ENCODE data around the gene SH3TC2. TPM values are rescaled to one million over a fixed set of nuclear protein-coding genes. Genes with fewer than 3 reads are reported as not detected.

Gene SH3TC2
- total RNA-seq, 3 donors from 2014 or later: 0.48 to 9.4 (median 2.3) TPM

GRCh38 chr5:149072376-149072775 is 9.5 kb upstream of the SH3TC2 start:
- DNase-seq (ENCODE audit: low spot score in 2 of 2): no peak
- Histone ChIP-seq H3K4me3 (no peak overlapping the region), H3K27ac (peak overlapping the region in 1 of 2 donors; percentile 74), H3K27me3 (no peaks in the 10 kb centered on the region), H3K9me3 (no peaks in the 10 kb centered on the region), H3K36me3 (no peaks in the 10 kb centered on the region), H3K4me1 (no peaks in the 10 kb centered on the region)
- intact Hi-C loops (cut with DNase I; ENCODE audit: low total_unique reads): no loop called here
- TF ChIP-seq CTCF (IDR thresholded peaks at IDR 0.05) (no peak), POLR2A (IDR thresholded peaks at IDR 0.05) (no peak), POLR2AphosphoS5 (IDR thresholded peaks at IDR 0.05) (no peak)

DNA sequence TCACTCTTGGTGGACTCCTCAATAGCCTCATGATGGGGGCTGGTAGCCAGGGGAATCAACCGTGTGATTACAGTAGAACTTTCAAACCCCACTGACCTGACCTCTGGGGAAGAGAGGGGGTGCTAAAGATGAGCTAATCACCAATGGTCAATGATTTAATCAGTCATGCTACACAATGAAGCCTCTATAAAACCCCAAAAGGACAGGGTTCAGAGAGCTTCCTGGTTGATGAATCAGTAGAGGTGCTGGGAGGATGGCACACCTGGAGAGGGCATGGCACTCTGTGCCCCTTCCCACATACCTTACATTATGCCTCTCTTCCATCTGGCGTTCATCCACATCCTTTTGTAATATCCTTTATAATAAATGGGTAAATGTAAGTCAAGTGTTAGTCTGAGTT is 8.9 kb upstream of the SH3TC2 start:
- H3K27ac ChIP-seq: no peak overlapping the region
- DNase-seq (ENCODE audit: low spot score in 2 of 2): no peak
- H3K27me3 ChIP-seq: no peaks in the 10 kb centered on the region
- H3K4me1 ChIP-seq: no peaks in the 10 kb centered on the region
- TF ChIP-seq POLR2A (IDR thresholded peaks at IDR 0.05) (no peak), CTCF (IDR thresholded peaks at IDR 0.05) (no peak), POLR2AphosphoS5 (IDR thresholded peaks at IDR 0.05) (no peak)
- no peaks in the 10 kb centered on the region for H3K9me3 ChIP-seq
- no peaks in the 10 kb centered on the region for H3K36me3 ChIP-seq
- no peak overlapping the region for H3K4me3 ChIP-seq
- intact Hi-C loops (cut with DNase I; ENCODE audit: low total_unique reads): no loop called here

GRCh38 chr5:149071216-149071615 is 8.4 kb upstream of the SH3TC2 start:
- no peak for TF ChIP-seq CTCF (IDR thresholded peaks at IDR 0.05)
- no peak for TF ChIP-seq POLR2AphosphoS5 (IDR thresholded peaks at IDR 0.05)
- TF ChIP-seq POLR2A (IDR thresholded peaks at IDR 0.05): no peak
- Histone ChIP-seq H3K4me3 (no peak overlapping the region), H3K27me3 (no peaks in the 10 kb centered on the region), H3K9me3 (no peaks in the 10 kb centered on the region), H3K36me3 (no peaks in the 10 kb centered on the region), H3K4me1 (no peaks in the 10 kb centered on the region), H3K27ac (no peak overlapping the region)
- DNase-seq (ENCODE audit: low spot score in 2 of 2): no peak
- intact Hi-C loops (cut with DNase I; ENCODE audit: low total_unique reads): no loop called here

DNA sequence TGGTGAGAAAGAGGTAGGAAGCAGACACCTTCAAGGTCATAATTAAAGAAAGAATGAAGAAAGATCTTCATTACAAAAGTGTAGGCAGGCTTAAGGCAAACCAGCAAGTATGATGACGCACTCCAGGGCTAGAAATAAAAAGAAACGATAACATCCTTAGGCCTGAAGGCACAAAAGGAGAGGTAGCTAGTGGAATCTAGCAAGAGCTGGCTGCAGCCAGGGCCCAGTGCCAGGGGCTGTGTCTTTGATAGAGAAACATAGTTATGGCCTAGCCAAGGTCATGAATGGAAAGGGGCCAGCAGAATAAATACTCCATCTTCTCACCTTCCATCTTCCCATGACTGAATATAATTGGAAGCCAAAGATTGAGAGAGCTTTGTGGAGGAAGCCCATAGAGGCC is 6.8 kb upstream of the SH3TC2 start:
- H3K4me3 ChIP-seq: no peak overlapping the region
- TF ChIP-seq POLR2A (IDR thresholded peaks at IDR 0.05) (no peak), POLR2AphosphoS5 (IDR thresholded peaks at IDR 0.05) (no peak), CTCF (IDR thresholded peaks at IDR 0.05) (no peak)
- no peaks in the 10 kb centered on the region for H3K9me3 ChIP-seq
- no peaks in the 10 kb centered on the region for H3K27me3 ChIP-seq
- intact Hi-C loops (cut with DNase I; ENCODE audit: low total_unique reads): no loop called here
- no peaks in the 10 kb centered on the region for H3K4me1 ChIP-seq
- H3K36me3 ChIP-seq: no peaks in the 10 kb centered on the region
- no peak for DNase-seq (ENCODE audit: low spot score in 2 of 2)
- no peak overlapping the region for H3K27ac ChIP-seq

DNA sequence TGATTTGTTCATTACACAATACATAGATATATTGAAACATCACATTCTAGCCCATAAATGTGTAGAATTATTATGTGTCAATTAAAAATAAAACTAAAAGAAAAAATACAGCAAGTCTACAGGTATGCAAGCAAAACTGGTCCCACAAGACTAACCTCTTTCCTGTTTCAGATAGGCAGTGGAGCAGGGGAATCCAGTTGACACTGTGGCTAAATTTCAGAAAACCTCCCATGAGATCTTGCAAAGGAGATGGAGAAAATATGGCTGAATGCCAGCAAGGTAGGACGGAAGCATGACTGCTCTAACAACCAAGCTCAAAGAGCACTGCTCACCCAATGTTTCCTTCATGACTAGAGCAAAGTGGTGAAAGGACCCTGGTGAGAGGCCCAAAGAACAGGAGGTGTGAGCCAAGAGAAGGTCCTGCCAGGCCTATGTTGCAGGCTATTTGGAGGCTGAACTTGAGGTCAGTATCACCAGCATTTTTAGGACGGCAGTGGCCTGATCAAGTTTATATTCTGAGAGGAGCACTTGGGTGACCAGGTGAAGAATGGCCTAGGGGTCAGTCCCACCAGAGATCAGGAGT is 1.1 kb upstream of the SH3TC2 start:
- DNase-seq (ENCODE audit: low spot score in 2 of 2): no peak
- no peaks in the 10 kb centered on the region for H3K36me3 ChIP-seq
- no peaks in the 10 kb centered on the region for H3K9me3 ChIP-seq
- peaks cover 5 to 8% of the 10 kb centered on the region in 2 donors for H3K4me1 ChIP-seq
- intact Hi-C loops (cut with DNase I; ENCODE audit: low total_unique reads): no loop called here
- no peak overlapping the region for H3K4me3 ChIP-seq
- no peaks in the 10 kb centered on the region for H3K27me3 ChIP-seq
- peak overlapping the region; percentile 23 to 61 for H3K27ac ChIP-seq
- no peak for TF ChIP-seq POLR2A (IDR thresholded peaks at IDR 0.05)
- no peak for TF ChIP-seq POLR2AphosphoS5 (IDR thresholded peaks at IDR 0.05)
- no peak for TF ChIP-seq CTCF (IDR thresholded peaks at IDR 0.05)

All from breast epithelium (tissue), 4 donors.